Keratinocyte (primary cell): ENCODE data around the gene GASK1A.

ENCODE experiments used
- EZH2 ChIP-seq: IDR thresholded peaks from one replicate; pipeline ENCODE4 v1.6.1; 2012; ENCODE audit warnings: inconsistent platforms, mild to moderate bottlenecking, low read length, moderate library complexity
- TF ChIP-seq, protein P1 (sequence below), 3 experiments: IDR thresholded peaks in 1 of 3; conservative IDR thresholded peaks in 1 of 3; optimal IDR thresholded peaks in 1 of 3; 2 replicates in 2 of 3; 3 replicates in 1 of 3; pipeline versions ENCODE3 to v1.5.1; 2011; ENCODE audit warnings: low read length in 3 of 3, mild to moderate bottlenecking in 3 of 3, moderate library complexity in 2 of 3, control low read depth in 1 of 3, inconsistent platforms in 1 of 3; ENCODE audit not compliant: insufficient read depth in 2 of 3; ENCODE audit errors: extremely low read depth in 1 of 3

DNA sequence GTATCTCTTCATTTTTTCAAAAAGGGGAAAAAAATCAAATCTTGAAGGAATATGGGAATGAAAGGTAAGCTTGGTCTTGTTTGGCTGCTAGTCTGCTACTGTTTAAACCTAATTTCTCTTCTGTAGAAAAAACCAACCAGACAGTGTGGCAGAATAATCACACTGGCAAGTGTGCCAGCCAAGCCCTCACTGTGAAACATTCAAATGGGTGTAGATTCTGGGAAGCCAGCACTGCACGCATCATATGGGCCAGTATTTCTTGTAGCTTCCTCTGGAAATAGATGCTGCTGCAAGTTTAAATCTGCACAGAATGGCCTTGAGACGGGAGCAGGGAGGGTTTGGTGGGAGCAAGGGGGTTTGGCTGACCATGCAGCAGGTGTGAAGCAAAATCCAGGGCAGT is 64.7 kb downstream of the GASK1A start:
- TF ChIP-seq, protein P1, sequence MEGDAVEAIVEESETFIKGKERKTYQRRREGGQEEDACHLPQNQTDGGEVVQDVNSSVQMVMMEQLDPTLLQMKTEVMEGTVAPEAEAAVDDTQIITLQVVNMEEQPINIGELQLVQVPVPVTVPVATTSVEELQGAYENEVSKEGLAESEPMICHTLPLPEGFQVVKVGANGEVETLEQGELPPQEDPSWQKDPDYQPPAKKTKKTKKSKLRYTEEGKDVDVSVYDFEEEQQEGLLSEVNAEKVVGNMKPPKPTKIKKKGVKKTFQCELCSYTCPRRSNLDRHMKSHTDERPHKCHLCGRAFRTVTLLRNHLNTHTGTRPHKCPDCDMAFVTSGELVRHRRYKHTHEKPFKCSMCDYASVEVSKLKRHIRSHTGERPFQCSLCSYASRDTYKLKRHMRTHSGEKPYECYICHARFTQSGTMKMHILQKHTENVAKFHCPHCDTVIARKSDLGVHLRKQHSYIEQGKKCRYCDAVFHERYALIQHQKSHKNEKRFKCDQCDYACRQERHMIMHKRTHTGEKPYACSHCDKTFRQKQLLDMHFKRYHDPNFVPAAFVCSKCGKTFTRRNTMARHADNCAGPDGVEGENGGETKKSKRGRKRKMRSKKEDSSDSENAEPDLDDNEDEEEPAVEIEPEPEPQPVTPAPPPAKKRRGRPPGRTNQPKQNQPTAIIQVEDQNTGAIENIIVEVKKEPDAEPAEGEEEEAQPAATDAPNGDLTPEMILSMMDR (optimal IDR thresholded peaks at IDR 0.05 in 1 of 3, IDR thresholded peaks at IDR 0.05 in 1 of 3, conservative IDR thresholded peaks at IDR 0.05 in 1 of 3; ENCODE audit: extremely low read depth in 1 of 3, insufficient read depth in 2 of 3, low read length in 3 of 3) = no peak
- no peak for TF ChIP-seq EZH2
